GM18517 (cell line): Measurements from ENCODE around the gene LRG1.

Experiments
- ATAC-seq: cut with Tn5 transposase; IDR thresholded peaks from one replicate; pipeline ENCODE4 v1.9.1; 2021; ENCODE audit warnings: mild to moderate bottlenecking, moderate library complexity; ENCODE audit not compliant: unreplicated experiment

Gene LRG1

GRCh38 chr19:4539693-4540581, at the start of gene LRG1:
Gene LRG1, minus strand, starts transcription at chr19:4540036. Its CDS starts 23 bp downstream, at chr19:4540013.
- no peak for ATAC-seq

GRCh38 chr19:4588291-4588761, 48.5 kb upstream of the LRG1 start:
- no peak for ATAC-seq

GRCh38 chr19:4587527-4587926, 47.7 kb upstream of the LRG1 start:
- no peak for ATAC-seq

- ATAC-seq, result no peak
Observed at GRCh38 chr19:4586691-4587090, 46.9 kb upstream of the LRG1 start.

- no peak for ATAC-seq
Observed at GRCh38 chr19:4586245-4586644, 46.4 kb upstream of the LRG1 start.

GRCh38 chr19:4585556-4585955, 45.7 kb upstream of the LRG1 start:
- no peak for ATAC-seq

GRCh38 chr19:4584670-4585460, 45.0 kb upstream of the LRG1 start:
- no peak for ATAC-seq

- ATAC-seq, result no peak
Observed at GRCh38 chr19:4583961-4584669, 44.3 kb upstream of the LRG1 start.

- no peak for ATAC-seq
Observed at GRCh38 chr19:4582980-4583842, 43.4 kb upstream of the LRG1 start.

GRCh38 chr19:4581666-4582553, 42.1 kb upstream of the LRG1 start:
- ATAC-seq, result no peak

GRCh38 chr19:4580961-4581665, 41.3 kb upstream of the LRG1 start:
- no peak for ATAC-seq

- no peak for ATAC-seq
Observed at GRCh38 chr19:4580021-4580901, 40.4 kb upstream of the LRG1 start.

- ATAC-seq, result no peak
Observed at GRCh38 chr19:4579389-4579788, 39.6 kb upstream of the LRG1 start.

GRCh38 chr19:4578552-4579248, 38.9 kb upstream of the LRG1 start:
- no peak for ATAC-seq

- ATAC-seq, result no peak
Observed at GRCh38 chr19:4577020-4577782, 37.4 kb upstream of the LRG1 start.
